Breast epithelium (tissue), 3 donors: ENCODE results near the gene GFRA4.

Experiments used
- POLR2AphosphoS5 ChIP-seq, 3 donors: sonication (generic); formaldehyde crosslinking; IDR thresholded peaks; one replicate each; pipeline ENCODE4 v1.6.1; 2017; ENCODE audit warnings: antibody characterized with exemption in 3 of 3
- TF ChIP-seq, protein P1 (sequence below), 3 donors: fragments of 450-650 bp; IDR thresholded peaks; one replicate each; pipeline ENCODE4 v1.5.1; 2016 to 2017; ENCODE audit warnings: antibody characterized with exemption in 3 of 3, mild to moderate bottlenecking in 3 of 3, moderate library complexity in 3 of 3

DNA sequence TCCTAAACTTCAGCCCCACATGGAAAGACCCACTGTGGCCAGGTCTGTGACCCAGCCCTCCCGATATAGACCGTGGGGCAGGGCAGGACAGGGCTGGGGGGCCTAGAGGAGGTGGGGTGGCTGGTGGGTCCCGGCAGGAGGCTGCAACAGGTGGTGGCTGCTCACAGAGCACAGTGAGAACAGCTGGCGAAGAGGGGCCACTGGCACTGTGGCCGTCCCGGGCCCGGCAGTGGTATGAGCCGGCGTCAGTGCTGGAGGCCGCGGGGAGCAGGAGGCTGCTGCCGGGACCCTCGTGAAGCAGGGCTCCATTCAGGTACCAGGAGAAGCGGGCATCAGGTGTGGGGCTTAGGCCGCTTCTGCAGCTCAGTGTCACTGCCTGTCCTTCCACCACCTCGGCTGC is 35.8 kb upstream of the GFRA4 start:
- no peak for TF ChIP-seq POLR2AphosphoS5 (IDR thresholded peaks at IDR 0.05)
- TF ChIP-seq, protein P1, sequence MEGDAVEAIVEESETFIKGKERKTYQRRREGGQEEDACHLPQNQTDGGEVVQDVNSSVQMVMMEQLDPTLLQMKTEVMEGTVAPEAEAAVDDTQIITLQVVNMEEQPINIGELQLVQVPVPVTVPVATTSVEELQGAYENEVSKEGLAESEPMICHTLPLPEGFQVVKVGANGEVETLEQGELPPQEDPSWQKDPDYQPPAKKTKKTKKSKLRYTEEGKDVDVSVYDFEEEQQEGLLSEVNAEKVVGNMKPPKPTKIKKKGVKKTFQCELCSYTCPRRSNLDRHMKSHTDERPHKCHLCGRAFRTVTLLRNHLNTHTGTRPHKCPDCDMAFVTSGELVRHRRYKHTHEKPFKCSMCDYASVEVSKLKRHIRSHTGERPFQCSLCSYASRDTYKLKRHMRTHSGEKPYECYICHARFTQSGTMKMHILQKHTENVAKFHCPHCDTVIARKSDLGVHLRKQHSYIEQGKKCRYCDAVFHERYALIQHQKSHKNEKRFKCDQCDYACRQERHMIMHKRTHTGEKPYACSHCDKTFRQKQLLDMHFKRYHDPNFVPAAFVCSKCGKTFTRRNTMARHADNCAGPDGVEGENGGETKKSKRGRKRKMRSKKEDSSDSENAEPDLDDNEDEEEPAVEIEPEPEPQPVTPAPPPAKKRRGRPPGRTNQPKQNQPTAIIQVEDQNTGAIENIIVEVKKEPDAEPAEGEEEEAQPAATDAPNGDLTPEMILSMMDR (IDR thresholded peaks at IDR 0.05) = no peak
